ENCODE results near the gene ITGB1. TPM values are rescaled to one million over a fixed set of nuclear protein-coding genes. Genes with fewer than 3 reads are reported as not detected.

The ITGB1 gene
- total and polyA plus RNA-seq, 4 experiments from 2014 or later: 420 to 758 (median 535) TPM

- Mint-ChIP-seq H3K9me3 (no peaks in the 10 kb centered on the region), H3K27me3 (no peaks in the 10 kb centered on the region), H3K4me1 (peaks cover 61 to 92% (median 78%) of the 10 kb centered on the region in 4 donors), H3K27ac (peak overlapping the region in 6 of 7 donors; percentile 76 to 92 (median 84)), H3K4me3 (peak overlapping the region in 5 of 8 donors; percentile 44 to 82 (median 57)), H3K36me3 (peaks cover 29 to 37% of the 10 kb centered on the region in 2 donors)
- no peaks in the 10 kb centered on the region for H3K36me3 ChIP-seq (ENCODE audit: insufficient read depth, low read length)
- no peaks in the 10 kb centered on the region for H3K27me3 ChIP-seq (ENCODE audit: insufficient read depth, low read length)
- H3K4me1 ChIP-seq (ENCODE audit: insufficient read depth, low read length): peaks cover 99% of the 10 kb centered on the region
- ChIA-PET POLR2A (ENCODE audit: partially characterized antibody) (interaction anchor here (0.9 to 1.8 kb wide), 8 partner anchors 9 to 169 kb away, joined by 3 to 7 read pairs (median 4); no protein-coding TSS in a partner anchor), CTCF (ENCODE audit: partially characterized antibody) (interaction anchor here (1.6 kb wide), 1 partner anchor 9 kb away, joined by 5 read pairs; no protein-coding TSS in a partner anchor)
- DNase-seq: no peak
- intact Hi-C loops (cut with micrococcal nuclease): no loop called here
- H3K4me3 ChIP-seq (ENCODE audit: low read length in 2 of 2): no peak overlapping the region
- no peaks in the 10 kb centered on the region for H3K9me3 ChIP-seq (ENCODE audit: control insufficient read depth in 1 of 2, low read length in 2 of 2)
- peak overlapping the region; percentile 12 for H3K27ac ChIP-seq (ENCODE audit: low read depth, low read length)
These were observed 10.4 kb downstream of the ITGB1 start for GRCh38 chr10:32947586-32947985.

GRCh38 chr10:32946108-32946507 is 11.9 kb downstream of the ITGB1 start:
- Mint-ChIP-seq H3K27me3 (no peaks in the 10 kb centered on the region), H3K27ac (peak overlapping the region in 5 of 7 donors; percentile 38 to 84 (median 67)), H3K36me3 (peaks cover 22 to 32% of the 10 kb centered on the region in 2 donors), H3K9me3 (no peaks in the 10 kb centered on the region), H3K4me3 (peak overlapping the region in 6 of 8 donors; percentile 3 to 59 (median 34)), H3K4me1 (peaks cover 61 to 92% (median 79%) of the 10 kb centered on the region in 4 donors)
- Histone ChIP-seq H3K4me3 (ENCODE audit: low read length in 2 of 2) (no peak overlapping the region), H3K4me1 (ENCODE audit: insufficient read depth, low read length) (peaks cover 98% of the 10 kb centered on the region), H3K27me3 (ENCODE audit: insufficient read depth, low read length) (no peaks in the 10 kb centered on the region), H3K27ac (ENCODE audit: low read depth, low read length) (no peak overlapping the region), H3K36me3 (ENCODE audit: insufficient read depth, low read length) (no peaks in the 10 kb centered on the region), H3K9me3 (ENCODE audit: control insufficient read depth in 1 of 2, low read length in 2 of 2) (no peaks in the 10 kb centered on the region)
- POLR2A ChIA-PET (ENCODE audit: partially characterized antibody): interaction anchor here (3.5 kb wide), 2 partner anchors 8 to 11 kb away, joined by 15 to 18 read pairs; partner anchors contain the start of gene ITGB1
- intact Hi-C loops (cut with micrococcal nuclease): no loop called here
- no peak for DNase-seq
- CTCF ChIA-PET (ENCODE audit: partially characterized antibody): interaction anchor here (0.6 to 0.7 kb wide), 4 partner anchors 12 to 594 kb away, joined by 3 to 5 read pairs (median 4); no protein-coding TSS in a partner anchor

GRCh38 chr10:32943854-32944661 is 14.0 kb downstream of the ITGB1 start:
- Mint-ChIP-seq H3K4me3 (peak overlapping the region; percentile 43 to 82 (median 72)), H3K27ac (peak overlapping the region in 6 of 7 donors; percentile 53 to 92 (median 76)), H3K9me3 (peaks cover 0 to 2% (median 0%) of the 10 kb centered on the region in 8 donors), H3K27me3 (no peaks in the 10 kb centered on the region), H3K4me1 (peaks cover 65 to 91% (median 81%) of the 10 kb centered on the region in 4 donors), H3K36me3 (peaks cover 28 to 41% of the 10 kb centered on the region in 2 donors)
- no peak overlapping the region for H3K27ac ChIP-seq (ENCODE audit: low read depth, low read length)
- POLR2A ChIA-PET (ENCODE audit: partially characterized antibody): interaction anchor here (0.9 to 3.5 kb wide), 4 partner anchors 9 to 65 kb away, joined by 3 to 18 read pairs (median 10); partner anchors contain the start of gene ITGB1
- intact Hi-C loops (cut with micrococcal nuclease): no loop called here
- H3K4me1 ChIP-seq (ENCODE audit: insufficient read depth, low read length): peaks cover 98% of the 10 kb centered on the region
- H3K9me3 ChIP-seq (ENCODE audit: control insufficient read depth in 1 of 2, low read length in 2 of 2): no peaks in the 10 kb centered on the region
- no peak overlapping the region for H3K4me3 ChIP-seq (ENCODE audit: low read length in 2 of 2)
- H3K27me3 ChIP-seq (ENCODE audit: insufficient read depth, low read length): no peaks in the 10 kb centered on the region
- no peaks in the 10 kb centered on the region for H3K36me3 ChIP-seq (ENCODE audit: insufficient read depth, low read length)
- DNase-seq: no peak
- CTCF ChIA-PET (ENCODE audit: partially characterized antibody): interaction anchor here (1.1 kb wide), 1 partner anchor 9 kb away, joined by 4 read pairs; no protein-coding TSS in a partner anchor

GRCh38 chr10:32943395-32943794 is 14.6 kb downstream of the ITGB1 start:
- Histone ChIP-seq H3K4me3 (ENCODE audit: low read length in 2 of 2) (no peak overlapping the region), H3K4me1 (ENCODE audit: insufficient read depth, low read length) (peaks cover 98% of the 10 kb centered on the region), H3K36me3 (ENCODE audit: insufficient read depth, low read length) (no peaks in the 10 kb centered on the region), H3K27me3 (ENCODE audit: insufficient read depth, low read length) (no peaks in the 10 kb centered on the region), H3K27ac (ENCODE audit: low read depth, low read length) (peak overlapping the region; percentile 8), H3K9me3 (ENCODE audit: control insufficient read depth in 1 of 2, low read length in 2 of 2) (no peaks in the 10 kb centered on the region)
- H3K4me3 Mint-ChIP-seq: peak overlapping the region; percentile 64 to 82 (median 72)
- H3K27me3 Mint-ChIP-seq: no peaks in the 10 kb centered on the region
- POLR2A ChIA-PET (ENCODE audit: partially characterized antibody): interaction anchor here (0.8 to 3.5 kb wide), 5 partner anchors 11 to 171 kb away, joined by 3 to 18 read pairs (median 4); partner anchors contain the start of gene ITGB1
- CTCF ChIA-PET (ENCODE audit: partially characterized antibody): interaction anchor here (1.1 kb wide), 1 partner anchor 9 kb away, joined by 4 read pairs; no protein-coding TSS in a partner anchor
- DNase-seq: no peak
- H3K4me1 Mint-ChIP-seq: peaks cover 66 to 91% (median 81%) of the 10 kb centered on the region in 4 donors
- peaks cover 0 to 2% (median 0%) of the 10 kb centered on the region in 8 donors for H3K9me3 Mint-ChIP-seq
- H3K36me3 Mint-ChIP-seq: peaks cover 24 to 46% of the 10 kb centered on the region in 2 donors
- H3K27ac Mint-ChIP-seq: peak overlapping the region; percentile 53 to 92 (median 80)
- intact Hi-C loops (cut with micrococcal nuclease): no loop called here

GRCh38 chr10:32942081-32942480 is 15.9 kb downstream of the ITGB1 start:
- Mint-ChIP-seq H3K27ac (peak overlapping the region; percentile 10 to 93 (median 72)), H3K4me1 (peaks cover 64 to 88% (median 79%) of the 10 kb centered on the region in 4 donors), H3K4me3 (peak overlapping the region; percentile 8 to 70 (median 38)), H3K9me3 (peaks cover 0 to 2% (median 0%) of the 10 kb centered on the region in 8 donors), H3K36me3 (peaks cover 23 to 51% of the 10 kb centered on the region in 2 donors), H3K27me3 (no peaks in the 10 kb centered on the region)
- Histone ChIP-seq H3K27me3 (ENCODE audit: insufficient read depth, low read length) (no peaks in the 10 kb centered on the region), H3K4me1 (ENCODE audit: insufficient read depth, low read length) (peaks cover 93% of the 10 kb centered on the region), H3K36me3 (ENCODE audit: insufficient read depth, low read length) (no peaks in the 10 kb centered on the region), H3K4me3 (ENCODE audit: low read length in 2 of 2) (no peak overlapping the region), H3K9me3 (ENCODE audit: control insufficient read depth in 1 of 2, low read length in 2 of 2) (no peaks in the 10 kb centered on the region), H3K27ac (ENCODE audit: low read depth, low read length) (no peak overlapping the region)
- no peak for DNase-seq
- ChIA-PET POLR2A (ENCODE audit: partially characterized antibody) (interaction anchor here (1.4 kb wide), 1 partner anchor 13 kb away, joined by 8 read pairs; no protein-coding TSS in a partner anchor), CTCF (ENCODE audit: partially characterized antibody) (no interaction called here)
- intact Hi-C loops (cut with micrococcal nuclease): no loop called here

- Mint-ChIP-seq H3K4me3 (peak overlapping the region in 5 of 8 donors; percentile 3 to 70 (median 28)), H3K36me3 (peaks cover 30 to 56% of the 10 kb centered on the region in 2 donors), H3K27me3 (no peaks in the 10 kb centered on the region), H3K9me3 (peaks cover 0 to 2% (median 0%) of the 10 kb centered on the region in 8 donors), H3K4me1 (peaks cover 65 to 91% (median 81%) of the 10 kb centered on the region in 4 donors), H3K27ac (peak overlapping the region; percentile 10 to 93 (median 72))
- ChIA-PET POLR2A (ENCODE audit: partially characterized antibody) (interaction anchor here (1.4 kb wide), 1 partner anchor 14 kb away, joined by 8 read pairs; no protein-coding TSS in a partner anchor), CTCF (ENCODE audit: partially characterized antibody) (no interaction called here)
- DNase-seq: no peak
- Histone ChIP-seq H3K4me1 (ENCODE audit: insufficient read depth, low read length) (peaks cover 92% of the 10 kb centered on the region), H3K9me3 (ENCODE audit: control insufficient read depth in 1 of 2, low read length in 2 of 2) (no peaks in the 10 kb centered on the region), H3K4me3 (ENCODE audit: low read length in 2 of 2) (no peak overlapping the region), H3K27me3 (ENCODE audit: insufficient read depth, low read length) (no peaks in the 10 kb centered on the region), H3K27ac (ENCODE audit: low read depth, low read length) (no peak overlapping the region), H3K36me3 (ENCODE audit: insufficient read depth, low read length) (no peaks in the 10 kb centered on the region)
- intact Hi-C loops (cut with micrococcal nuclease): no loop called here
These were observed 16.7 kb downstream of the ITGB1 start for GRCh38 chr10:32941357-32941756.

Measured in CD4-positive, alpha-beta memory T cell (primary cell).